Ascending aorta (tissue), 2 donors: Measurements from ENCODE around the gene CAMKV. TPM values are rescaled to one million over a fixed set of nuclear protein-coding genes. Genes with fewer than 3 reads are reported as not detected.

Experiments
- DNase-seq, 2 donors: peaks; one replicate each; pipeline ENCODE4 v3.0.0-alpha.2; 2019; ENCODE audit warnings: low spot score in 2 of 2
- H3K27ac ChIP-seq, 2 donors: fragments of 200-600 bp; sonication (generic); one replicate each; pipeline ENCODE4 v1.5.1; 2016 to 2017; ENCODE audit warnings: mild to moderate bottlenecking in 1 of 2
- H3K27me3 ChIP-seq: fragments of 200-600 bp; sonication (generic); one replicate; pipeline ENCODE4 v1.5.1; 2017
- H3K36me3 ChIP-seq, 2 donors: fragments of 200-600 bp; sonication (generic); one replicate each; pipeline ENCODE4 v1.5.1; 2016
- H3K4me1 ChIP-seq, 2 donors: fragments of 200-600 bp; sonication (generic); one replicate each; pipeline ENCODE4 v1.5.1; 2016 to 2017; ENCODE audit warnings: mild to moderate bottlenecking in 1 of 2
- H3K4me3 ChIP-seq, 2 donors: fragments of 200-600 bp; sonication (generic); one replicate each; pipeline ENCODE4 v1.5.1; 2016 to 2017; ENCODE audit warnings: mild to moderate bottlenecking in 1 of 2
- H3K9me3 ChIP-seq, 2 donors: fragments of 200-600 bp; sonication (generic); one replicate each; pipeline ENCODE4 v1.5.1; 2016
- CTCF ChIP-seq, 3 experiments: fragments of 200-600 bp in 2 of 3; fragments of 450-650 bp in 1 of 3; sonication (generic) in 2 of 3; IDR thresholded peaks; one replicate each; pipeline ENCODE4 v1.5.1; 2016 to 2019; ENCODE audit warnings: antibody characterized with exemption in 3 of 3, mild to moderate bottlenecking in 1 of 3, moderate library complexity in 1 of 3
- intact Hi-C: fragments of 100-400 bp; cut with DNase I; formaldehyde crosslinking; loops from one replicate; pipeline ENCODE4 v1.15.1; 2023
- total RNA-seq: library from RNA; depleted of rRNA; stranded (reverse); fragments of >200 nt; gene quantifications from one replicate; pipeline ENCODE4 v1.1.0, GENCODE V29; 2016

The CAMKV gene
- total RNA-seq, 1 donor from 2014 or later, result not detected

- H3K27me3 ChIP-seq, result peaks cover 10% of the 10 kb centered on the region
These were observed 1.8 kb downstream of the CAMKV start for GRCh38 chr3:49867871-49868321.

DNA sequence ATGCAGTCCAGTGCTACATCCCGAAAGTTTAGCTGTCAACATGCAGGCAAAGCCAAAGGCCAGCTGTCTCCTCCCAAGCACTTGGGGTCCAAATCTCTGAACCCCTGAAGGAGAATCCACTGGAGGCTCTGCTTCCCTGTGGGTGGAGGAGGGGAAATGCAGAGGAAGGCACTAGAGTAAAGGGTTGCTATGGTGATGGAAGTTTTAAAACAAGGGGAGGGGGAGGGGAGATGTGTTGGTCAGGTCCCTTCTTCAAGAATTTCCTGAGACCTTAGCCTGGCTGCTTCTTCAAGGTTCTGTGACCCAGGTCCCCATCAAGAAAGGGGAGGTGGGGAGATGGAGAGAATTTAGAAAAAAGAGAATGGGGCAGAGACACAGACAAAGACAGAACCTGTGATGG, 2.3 kb downstream of the CAMKV start:
- no peak for DNase-seq
- no peak overlapping the region for H3K27ac ChIP-seq
- TF ChIP-seq CTCF (IDR thresholded peaks at IDR 0.05), result no peak
- H3K36me3 ChIP-seq, result no peaks in the 10 kb centered on the region
- peaks cover 7 to 10% of the 10 kb centered on the region in 2 donors for H3K4me1 ChIP-seq
- no peaks in the 10 kb centered on the region for H3K9me3 ChIP-seq
- no peak overlapping the region for H3K4me3 ChIP-seq
- intact Hi-C loops, result no loop called here
- H3K27me3 ChIP-seq, result peaks cover 10% of the 10 kb centered on the region

More at GRCh38 chr3:49867871-49868321, 1.8 kb downstream of the CAMKV start:
- H3K9me3 ChIP-seq, result no peaks in the 10 kb centered on the region
- no peak for DNase-seq
- H3K4me3 ChIP-seq, result no peak overlapping the region
- no peak for TF ChIP-seq CTCF (IDR thresholded peaks at IDR 0.05)
- intact Hi-C loops, result no loop called here
- H3K36me3 ChIP-seq, result no peaks in the 10 kb centered on the region
- H3K4me1 ChIP-seq, result peaks cover 7 to 10% of the 10 kb centered on the region in 2 donors
- H3K27ac ChIP-seq, result no peak overlapping the region

DNA sequence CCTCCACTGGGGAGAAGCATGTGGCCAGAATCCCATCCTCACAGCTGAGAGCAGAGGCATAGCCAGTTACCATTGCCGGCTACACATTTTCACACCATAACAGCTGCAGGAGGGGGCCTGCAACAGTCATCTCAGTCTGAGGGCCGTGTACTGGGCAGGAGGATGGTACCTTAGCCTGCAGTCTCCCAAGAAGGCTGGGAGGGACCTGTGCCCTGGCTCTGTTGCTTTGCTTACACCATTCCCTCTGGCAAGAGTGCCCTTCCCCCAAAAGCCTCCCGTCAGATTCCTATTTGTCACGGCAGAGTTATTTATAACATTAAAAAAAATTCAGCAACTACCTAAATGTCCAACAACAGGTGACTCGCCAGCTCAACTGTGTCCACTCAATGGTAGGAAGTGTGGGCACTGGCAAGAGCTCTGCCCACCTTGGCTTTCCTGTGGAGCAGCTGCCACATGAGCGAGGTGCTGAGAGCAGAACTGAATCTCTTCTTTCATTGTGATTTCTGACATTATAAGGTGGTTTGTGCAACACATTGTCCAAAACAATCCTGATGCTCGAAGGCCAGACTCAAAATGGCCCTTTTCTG, 4.4 kb downstream of the CAMKV start:
- TF ChIP-seq CTCF (IDR thresholded peaks at IDR 0.05), result no peak
- Histone ChIP-seq H3K36me3 (no peaks in the 10 kb centered on the region), H3K4me1 (peaks cover 7 to 10% of the 10 kb centered on the region in 2 donors), H3K27ac (no peak overlapping the region), H3K27me3 (peaks cover 10% of the 10 kb centered on the region), H3K9me3 (no peaks in the 10 kb centered on the region), H3K4me3 (no peak overlapping the region)
- no peak for DNase-seq
- intact Hi-C loops, result no loop called here

DNA sequence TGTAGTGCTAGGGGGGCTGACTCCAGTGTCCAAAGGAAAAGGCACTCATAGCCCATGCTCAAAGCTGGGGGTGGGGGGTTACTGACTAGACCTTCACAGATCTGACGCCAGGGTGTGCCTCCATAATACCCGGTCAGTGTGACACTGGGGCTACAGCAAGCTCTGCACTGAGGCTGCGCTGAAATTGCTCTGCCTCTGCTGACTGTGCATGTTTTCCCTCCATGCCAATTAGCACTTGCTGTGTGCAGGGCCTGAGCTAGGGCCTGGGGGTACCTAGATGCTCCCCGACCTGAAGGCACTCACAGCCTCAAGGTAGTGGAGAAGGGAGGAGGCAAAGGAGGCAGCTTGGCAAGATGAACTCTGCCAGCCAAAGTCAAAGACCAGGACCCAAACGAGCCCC, 5.2 kb downstream of the CAMKV start:
- TF ChIP-seq CTCF (IDR thresholded peaks at IDR 0.05), result no peak
- Histone ChIP-seq H3K27ac (no peak overlapping the region), H3K4me3 (no peak overlapping the region), H3K36me3 (no peaks in the 10 kb centered on the region), H3K9me3 (no peaks in the 10 kb centered on the region), H3K4me1 (peaks cover 4 to 6% of the 10 kb centered on the region in 2 donors), H3K27me3 (peaks cover 10% of the 10 kb centered on the region)
- DNase-seq, result no peak
- intact Hi-C loops, result no loop called here

DNA sequence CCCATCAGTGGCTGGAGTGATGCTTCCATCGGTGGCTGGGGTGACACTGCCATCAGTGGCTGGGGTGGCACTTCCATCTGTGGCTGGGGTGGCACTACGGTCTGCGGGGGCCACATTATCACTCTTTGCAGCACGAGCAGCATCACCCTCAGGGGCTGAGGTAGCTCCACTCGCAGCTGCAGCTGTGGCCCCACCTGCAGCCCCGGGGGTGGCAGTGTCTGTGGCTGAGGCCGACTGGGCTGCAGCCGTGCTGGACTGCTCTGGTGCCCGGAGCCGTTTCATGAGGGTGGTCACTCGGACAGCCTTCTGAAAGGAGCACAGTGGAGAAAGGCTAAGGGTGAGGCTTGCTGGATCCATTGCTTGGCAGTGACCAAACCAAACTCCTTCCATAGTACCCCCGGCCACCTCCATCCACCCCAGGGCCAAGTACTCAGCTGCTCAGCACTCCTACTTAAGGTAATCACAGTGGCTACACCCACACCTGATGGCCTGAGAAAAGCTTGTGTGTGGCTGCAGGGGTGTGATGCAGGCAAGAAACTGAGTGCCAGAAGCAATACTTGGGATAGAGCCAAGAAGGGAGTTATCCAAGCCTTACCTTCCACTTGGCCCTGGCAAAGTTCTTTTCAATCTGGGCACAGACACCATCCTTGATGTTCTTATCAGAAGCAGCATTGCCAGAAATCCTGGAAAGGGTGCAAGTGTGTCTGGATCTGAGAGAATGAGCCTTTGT, 10.0 kb downstream of the CAMKV start:
- Histone ChIP-seq H3K4me3 (no peak overlapping the region), H3K4me1 (peaks cover 8% of the 10 kb centered on the region in 2 donors), H3K27ac (no peak overlapping the region), H3K9me3 (no peaks in the 10 kb centered on the region), H3K27me3 (no peaks in the 10 kb centered on the region), H3K36me3 (no peaks in the 10 kb centered on the region)
- DNase-seq, result no peak
- TF ChIP-seq CTCF (IDR thresholded peaks at IDR 0.05), result no peak
- intact Hi-C loops, result loop anchor here (10.0 kb wide), 1 partner anchor 135 kb away; the partner anchor contains the start of gene GMPPB
